ENCODE results near the gene CRYBG3. TPM values are rescaled to one million over a fixed set of nuclear protein-coding genes. Genes with fewer than 3 reads are reported as not detected.

CRYBG3 gene
- total RNA-seq, 1 experiment from 2014 or later, result 17.2 TPM

- no peaks in the 10 kb centered on the region for H3K27me3 ChIP-seq (ENCODE audit: insufficient read depth, low read depth)
- ChIA-PET POLR2A (ENCODE audit: unreplicated experiment) (no interaction called here), CTCF (no interaction called here)
- no peak overlapping the region for H3K4me3 ChIP-seq
- TF ChIP-seq EZH2 (IDR thresholded peaks at IDR 0.05; ENCODE audit: low read depth), result no peak
- TF ChIP-seq CTCF (conservative IDR thresholded peaks at IDR 0.05), result no peak
- BruUV-seq (replicated peaks), result no TSS peak
- no peaks in the 10 kb centered on the region for H3K9me3 ChIP-seq (ENCODE audit: insufficient read depth, low read depth)
- H3K4me1 ChIP-seq (replicated peaks; ENCODE audit: insufficient read depth), result 0 out of 2 replicates have a peak, but pooled peaks cover 5% of the 10 kb centered on the region
- H3F3A ChIP-seq (ENCODE audit: insufficient read depth, low read depth), result no peaks in the 10 kb centered on the region
- H3K36me3 ChIP-seq (ENCODE audit: low read depth), result no peaks in the 10 kb centered on the region
- H3K79me2 ChIP-seq (ENCODE audit: low read depth), result no peaks in the 10 kb centered on the region
- H3K9me2 ChIP-seq (ENCODE audit: insufficient read depth), result no peaks in the 10 kb centered on the region
- H3K27ac ChIP-seq, result no peak overlapping the region
- no peak overlapping the region for H3K4me2 ChIP-seq
- H2AFZ ChIP-seq, result no peak overlapping the region
- intact Hi-C loops (cut with micrococcal nuclease; ENCODE audit: unreplicated experiment), result no loop called here
- no peak for DNase-seq
- H4K20me1 ChIP-seq (ENCODE audit: insufficient read depth), result no peaks in the 10 kb centered on the region
Measured at GRCh38 chr3:97928986-97929385, 107.2 kb downstream of the CRYBG3 start.

- no peaks in the 10 kb centered on the region for H3K79me2 ChIP-seq (ENCODE audit: low read depth)
- DNase-seq, result no peak
- H4K20me1 ChIP-seq (ENCODE audit: insufficient read depth), result no peaks in the 10 kb centered on the region
- no peak for TF ChIP-seq EZH2 (IDR thresholded peaks at IDR 0.05; ENCODE audit: low read depth)
- TF ChIP-seq CTCF (conservative IDR thresholded peaks at IDR 0.05), result no peak
- no peak overlapping the region for H3K4me3 ChIP-seq
- no peak overlapping the region for H2AFZ ChIP-seq
- 0 out of 2 replicates have a peak, but pooled peaks cover 8% of the 10 kb centered on the region for H3K36me3 ChIP-seq (ENCODE audit: low read depth)
- H3F3A ChIP-seq (ENCODE audit: insufficient read depth, low read depth), result no peaks in the 10 kb centered on the region
- H3K9me2 ChIP-seq (ENCODE audit: insufficient read depth), result no peaks in the 10 kb centered on the region
- no peak overlapping the region for H3K27ac ChIP-seq
- intact Hi-C loops (cut with micrococcal nuclease; ENCODE audit: unreplicated experiment), result no loop called here
- ChIA-PET POLR2A (ENCODE audit: unreplicated experiment) (no interaction called here), CTCF (no interaction called here)
- no peaks in the 10 kb centered on the region for H3K9me3 ChIP-seq (ENCODE audit: insufficient read depth, low read depth)
- H3K27me3 ChIP-seq (ENCODE audit: insufficient read depth, low read depth), result no peaks in the 10 kb centered on the region
- H3K4me2 ChIP-seq, result no peak overlapping the region
- H3K4me1 ChIP-seq (replicated peaks; ENCODE audit: insufficient read depth), result 0 out of 2 replicates have a peak, but pooled peaks cover 5% of the 10 kb centered on the region
- no TSS peak for BruUV-seq (replicated peaks)
Measured at GRCh38 chr3:97930018-97930417, 108.2 kb downstream of the CRYBG3 start.

- Histone ChIP-seq H3K4me3 (no peak overlapping the region), H3K27ac (no peak overlapping the region), H3K9me2 (ENCODE audit: insufficient read depth) (no peaks in the 10 kb centered on the region), H3K36me3 (ENCODE audit: low read depth) (0 out of 2 replicates have a peak, but pooled peaks cover 10% of the 10 kb centered on the region), H3K27me3 (ENCODE audit: insufficient read depth, low read depth) (no peaks in the 10 kb centered on the region), H2AFZ (no peak overlapping the region), H3K9me3 (ENCODE audit: insufficient read depth, low read depth) (no peaks in the 10 kb centered on the region), H3K4me2 (no peak overlapping the region), H3K79me2 (ENCODE audit: low read depth) (no peaks in the 10 kb centered on the region), H3F3A (ENCODE audit: insufficient read depth, low read depth) (no peaks in the 10 kb centered on the region), H3K4me1 (replicated peaks; ENCODE audit: insufficient read depth) (0 out of 2 replicates have a peak, but pooled peaks cover 5% of the 10 kb centered on the region), H4K20me1 (ENCODE audit: insufficient read depth) (no peaks in the 10 kb centered on the region)
- CTCF ChIA-PET, result no interaction called here
- BruUV-seq (replicated peaks), result no TSS peak
- no peak for DNase-seq
- POLR2A ChIA-PET (ENCODE audit: unreplicated experiment), result no interaction called here
- TF ChIP-seq EZH2 (IDR thresholded peaks at IDR 0.05; ENCODE audit: low read depth), result no peak
- intact Hi-C loops (cut with micrococcal nuclease; ENCODE audit: unreplicated experiment), result no loop called here
Measured at GRCh38 chr3:97931218-97931617, 109.4 kb downstream of the CRYBG3 start.

GRCh38 chr3:97932387-97932801, 110.6 kb downstream of the CRYBG3 start:
- Histone ChIP-seq H3K27ac (no peak overlapping the region), H3F3A (ENCODE audit: insufficient read depth, low read depth) (no peaks in the 10 kb centered on the region), H3K27me3 (ENCODE audit: insufficient read depth, low read depth) (no peaks in the 10 kb centered on the region), H3K36me3 (ENCODE audit: low read depth) (0 out of 2 replicates have a peak, but pooled peaks cover 10% of the 10 kb centered on the region), H3K4me2 (no peak overlapping the region), H3K4me1 (replicated peaks; ENCODE audit: insufficient read depth) (0 out of 2 replicates have a peak, but pooled peaks cover 3% of the 10 kb centered on the region), H3K4me3 (no peak overlapping the region), H3K9me3 (ENCODE audit: insufficient read depth, low read depth) (no peaks in the 10 kb centered on the region), H4K20me1 (ENCODE audit: insufficient read depth) (no peaks in the 10 kb centered on the region), H3K79me2 (ENCODE audit: low read depth) (no peaks in the 10 kb centered on the region), H2AFZ (no peak overlapping the region), H3K9me2 (ENCODE audit: insufficient read depth) (no peaks in the 10 kb centered on the region)
- TF ChIP-seq EZH2 (IDR thresholded peaks at IDR 0.05; ENCODE audit: low read depth), result no peak
- no peak for TF ChIP-seq CTCF (conservative IDR thresholded peaks at IDR 0.05)
- no peak for DNase-seq
- ChIA-PET CTCF (no interaction called here), POLR2A (ENCODE audit: unreplicated experiment) (no interaction called here)
- BruUV-seq (replicated peaks), result no TSS peak
- intact Hi-C loops (cut with micrococcal nuclease; ENCODE audit: unreplicated experiment), result no loop called here
